ENCODE results near the gene SYT5. TPM values are rescaled to one million over a fixed set of nuclear protein-coding genes. Genes with fewer than 3 reads are reported as not detected.

SYT5 gene
- total and polyA plus RNA-seq, 2 experiments from 2014 or later = 0.98 to 1.4 TPM

GRCh38 chr19:55209693-55210472 is 29.8 kb upstream of the SYT5 start:
- Histone ChIP-seq H3K27ac (peak overlapping the region; percentile 96), H3K79me2 (peaks cover 4% of the 10 kb centered on the region), H3K4me3 (no peak overlapping the region), H3K9me3 (ENCODE audit: low read depth) (no peaks in the 10 kb centered on the region), H3K36me3 (replicated peaks; ENCODE audit: insufficient read depth, low read depth) (no peaks in the 10 kb centered on the region), H3K9me2 (replicated peaks; ENCODE audit: insufficient read depth) (no peaks in the 10 kb centered on the region), H2AFZ (no peak overlapping the region), H3K27me3 (no peaks in the 10 kb centered on the region), H3K4me1 (ENCODE audit: insufficient read depth) (peaks cover 23% of the 10 kb centered on the region), H3K4me2 (peak overlapping the region; percentile 14), H4K20me1 (ENCODE audit: insufficient read depth, poor library complexity, severe bottlenecking) (no peaks in the 10 kb centered on the region)
- WGBS (ENCODE audit: low lambda C conversion rate, missing lambda C conversion rate) = 72% methylated on average over 15 of the region's 17 CpGs
- DNase-seq (ENCODE audit: low spot score) = peak; percentile 79
- TF ChIP-seq, protein P1, sequence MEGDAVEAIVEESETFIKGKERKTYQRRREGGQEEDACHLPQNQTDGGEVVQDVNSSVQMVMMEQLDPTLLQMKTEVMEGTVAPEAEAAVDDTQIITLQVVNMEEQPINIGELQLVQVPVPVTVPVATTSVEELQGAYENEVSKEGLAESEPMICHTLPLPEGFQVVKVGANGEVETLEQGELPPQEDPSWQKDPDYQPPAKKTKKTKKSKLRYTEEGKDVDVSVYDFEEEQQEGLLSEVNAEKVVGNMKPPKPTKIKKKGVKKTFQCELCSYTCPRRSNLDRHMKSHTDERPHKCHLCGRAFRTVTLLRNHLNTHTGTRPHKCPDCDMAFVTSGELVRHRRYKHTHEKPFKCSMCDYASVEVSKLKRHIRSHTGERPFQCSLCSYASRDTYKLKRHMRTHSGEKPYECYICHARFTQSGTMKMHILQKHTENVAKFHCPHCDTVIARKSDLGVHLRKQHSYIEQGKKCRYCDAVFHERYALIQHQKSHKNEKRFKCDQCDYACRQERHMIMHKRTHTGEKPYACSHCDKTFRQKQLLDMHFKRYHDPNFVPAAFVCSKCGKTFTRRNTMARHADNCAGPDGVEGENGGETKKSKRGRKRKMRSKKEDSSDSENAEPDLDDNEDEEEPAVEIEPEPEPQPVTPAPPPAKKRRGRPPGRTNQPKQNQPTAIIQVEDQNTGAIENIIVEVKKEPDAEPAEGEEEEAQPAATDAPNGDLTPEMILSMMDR (IDR thresholded peaks at IDR 0.05; ENCODE audit: poor library complexity) = no peak
- no peak for TF ChIP-seq EZH2 (IDR thresholded peaks at IDR 0.05; ENCODE audit: borderline replicate concordance)
- TF ChIP-seq EZH2phosphoT487 (IDR thresholded peaks at IDR 0.05; ENCODE audit: low read depth, severe bottlenecking, unreplicated experiment) = no peak

- 70% methylated on average over 13 of the region's 18 CpGs for WGBS (ENCODE audit: low lambda C conversion rate, missing lambda C conversion rate)
- H3K36me3 ChIP-seq (replicated peaks; ENCODE audit: insufficient read depth, low read depth) = no peaks in the 10 kb centered on the region
- H4K20me1 ChIP-seq (ENCODE audit: insufficient read depth, poor library complexity, severe bottlenecking) = no peaks in the 10 kb centered on the region
- DNase-seq (ENCODE audit: low spot score) = peak; percentile 54
- peak within 1 kb of the TSS; percentile 96 for H3K27ac ChIP-seq
- H3K9me3 ChIP-seq (ENCODE audit: low read depth) = no peaks in the 10 kb centered on the region
- H2AFZ ChIP-seq = no peak within 1 kb of the TSS
- peak within 1 kb of the TSS; percentile 14 for H3K4me2 ChIP-seq
- H3K9me2 ChIP-seq (replicated peaks; ENCODE audit: insufficient read depth) = no peaks in the 10 kb centered on the region
- no peak within 1 kb of the TSS for H3K4me3 ChIP-seq
- peaks cover 23% of the 10 kb centered on the region for H3K4me1 ChIP-seq (ENCODE audit: insufficient read depth)
- H3K27me3 ChIP-seq = no peaks in the 10 kb centered on the region
- H3K79me2 ChIP-seq = peaks cover 4% of the 10 kb centered on the region
- TF ChIP-seq EZH2phosphoT487 (IDR thresholded peaks at IDR 0.05; ENCODE audit: low read depth, severe bottlenecking, unreplicated experiment) (no peak), EZH2 (IDR thresholded peaks at IDR 0.05; ENCODE audit: borderline replicate concordance) (no peak)
- TF ChIP-seq, protein P1 (IDR thresholded peaks at IDR 0.05; ENCODE audit: poor library complexity) = no peak
Measured at GRCh38 chr19:55208880-55209692, 29.0 kb upstream of the SYT5 start, which contains the start of gene PTPRH. Gene PTPRH (minus strand): TSS chr19:55209501. CDS start chr19:55209433, 68 bp downstream.

GRCh38 chr19:55206664-55207500 is 26.8 kb upstream of the SYT5 start:
- H3K4me1 ChIP-seq (ENCODE audit: insufficient read depth) = peaks cover 23% of the 10 kb centered on the region
- H3K4me2 ChIP-seq = peak overlapping the region; percentile 76
- H3K4me3 ChIP-seq = no peak overlapping the region
- H3K9me3 ChIP-seq (ENCODE audit: low read depth) = no peaks in the 10 kb centered on the region
- peaks cover 4% of the 10 kb centered on the region for H3K79me2 ChIP-seq
- no peaks in the 10 kb centered on the region for H3K36me3 ChIP-seq (replicated peaks; ENCODE audit: insufficient read depth, low read depth)
- no peaks in the 10 kb centered on the region for H3K27me3 ChIP-seq
- H4K20me1 ChIP-seq (ENCODE audit: insufficient read depth, poor library complexity, severe bottlenecking) = no peaks in the 10 kb centered on the region
- H3K9me2 ChIP-seq (replicated peaks; ENCODE audit: insufficient read depth) = no peaks in the 10 kb centered on the region
- no peak overlapping the region for H2AFZ ChIP-seq
- peak; percentile 96 for DNase-seq (ENCODE audit: low spot score)
- H3K27ac ChIP-seq = peak overlapping the region; percentile 93
- TF ChIP-seq EZH2 (IDR thresholded peaks at IDR 0.05; ENCODE audit: borderline replicate concordance) = no peak
- TF ChIP-seq EZH2phosphoT487 (IDR thresholded peaks at IDR 0.05; ENCODE audit: low read depth, severe bottlenecking, unreplicated experiment) = no peak
- TF ChIP-seq, protein P1 (IDR thresholded peaks at IDR 0.05; ENCODE audit: poor library complexity) = no peak
- WGBS (ENCODE audit: low lambda C conversion rate, missing lambda C conversion rate) = 30% methylated on average over 29 of the region's 29 CpGs

All from hepatocyte (in vitro differentiated cells).